ENCODE results near the gene MYO1C. TPM values are rescaled to one million over a fixed set of nuclear protein-coding genes. Genes with fewer than 3 reads are reported as not detected.
"Not testable (repeated sequence)": the region's sequence is repeated elsewhere in the genome, so short reads cannot be mapped to it uniquely, and the experiment has no call there.

MYO1C gene
- total RNA-seq, 2 experiments from 2014 or later, result 59.3 to 64.8 TPM

GRCh38 chr17:1421470-1421869 lies 71.0 kb downstream of the MYO1C start:
- CTCF ChIA-PET, result no interaction called here
- POLR2A ChIA-PET, result no interaction called here
- H3K27ac Mint-ChIP-seq, result no peak overlapping the region

GRCh38 chr17:1420981-1421380 lies 71.5 kb downstream of the MYO1C start:
- ChIA-PET POLR2A (no interaction called here), CTCF (no interaction called here)
- Mint-ChIP-seq H3K27ac (no peak overlapping the region), H3K4me3 (no peak overlapping the region), H3K9me3 (no peaks in the 10 kb centered on the region), H3K4me1 (peaks cover 7% of the 10 kb centered on the region), H3K27me3 (no peaks in the 10 kb centered on the region), H3K36me3 (ENCODE audit: low read depth) (peaks cover 40% of the 10 kb centered on the region)
- no peak for DNase-seq

More at GRCh38 chr17:1421470-1421869, 71.0 kb downstream of the MYO1C start:
- H3K4me1 Mint-ChIP-seq, result peaks cover 7% of the 10 kb centered on the region
- DNase-seq, result no peak
- H3K27me3 Mint-ChIP-seq, result no peaks in the 10 kb centered on the region
- peaks cover 44% of the 10 kb centered on the region for H3K36me3 Mint-ChIP-seq (ENCODE audit: low read depth)
- no peaks in the 10 kb centered on the region for H3K9me3 Mint-ChIP-seq
- no peak overlapping the region for H3K4me3 Mint-ChIP-seq

GRCh38 chr17:1420163-1420562 lies 72.3 kb downstream of the MYO1C start:
- peaks cover 7% of the 10 kb centered on the region for H3K4me1 Mint-ChIP-seq
- ChIA-PET CTCF (no interaction called here), POLR2A (no interaction called here)
- H3K27me3 Mint-ChIP-seq, result no peaks in the 10 kb centered on the region
- no peak overlapping the region for H3K27ac Mint-ChIP-seq
- DNase-seq, result no peak
- no peaks in the 10 kb centered on the region for H3K9me3 Mint-ChIP-seq
- peaks cover 32% of the 10 kb centered on the region for H3K36me3 Mint-ChIP-seq (ENCODE audit: low read depth)
- no peak overlapping the region for H3K4me3 Mint-ChIP-seq

GRCh38 chr17:1418476-1418875 lies 74.0 kb downstream of the MYO1C start:
- not testable (repeated sequence) for H3K4me1 Mint-ChIP-seq, H3K9me3 Mint-ChIP-seq
- POLR2A ChIA-PET, result interaction anchor here (0.8 to 0.9 kb wide), 2 partner anchors 18 to 54 kb away, joined by 3 to 4 read pairs; partner anchors contain the start of gene YWHAE

GRCh38 chr17:1416414-1416813 lies 76.1 kb downstream of the MYO1C start:
- H3K27ac Mint-ChIP-seq, result no peak overlapping the region
- H3K36me3 Mint-ChIP-seq (ENCODE audit: low read depth), result peaks cover 12% of the 10 kb centered on the region
- H3K9me3 Mint-ChIP-seq, result no peaks in the 10 kb centered on the region
- no peak for DNase-seq
- H3K4me1 Mint-ChIP-seq, result peaks cover 2% of the 10 kb centered on the region
- ChIA-PET POLR2A (no interaction called here), CTCF (interaction anchor here (3.3 kb wide), 1 partner anchor 51 kb away, joined by 10 read pairs; no protein-coding TSS in a partner anchor)
- H3K4me3 Mint-ChIP-seq, result no peak overlapping the region
- H3K27me3 Mint-ChIP-seq, result no peaks in the 10 kb centered on the region

More at GRCh38 chr17:1418476-1418875, 74.0 kb downstream of the MYO1C start:
- H3K27ac Mint-ChIP-seq, H3K27me3 Mint-ChIP-seq, H3K4me3 Mint-ChIP-seq, DNase-seq: not testable (repeated sequence)
- CTCF ChIA-PET, result interaction anchor here (3.3 kb wide), 1 partner anchor 53 kb away, joined by 10 read pairs; no protein-coding TSS in a partner anchor
- H3K36me3 Mint-ChIP-seq (ENCODE audit: low read depth), result peaks cover 27% of the 10 kb centered on the region

- ChIA-PET CTCF (interaction anchor here (0.9 to 2.0 kb wide), 2 partner anchors 50 to 101 kb away, joined by 3 to 7 read pairs; no protein-coding TSS in a partner anchor), POLR2A (interaction anchor here (3.1 kb wide), 1 partner anchor 15 kb away, joined by 13 read pairs; the partner anchor contains the start of gene YWHAE)
- no peak for DNase-seq
- no peak overlapping the region for H3K4me3 Mint-ChIP-seq
- no peak overlapping the region for H3K27ac Mint-ChIP-seq
- peaks cover 7% of the 10 kb centered on the region for H3K36me3 Mint-ChIP-seq (ENCODE audit: low read depth)
- no peaks in the 10 kb centered on the region for H3K9me3 Mint-ChIP-seq
- H3K4me1 Mint-ChIP-seq, result peaks cover 2% of the 10 kb centered on the region
- H3K27me3 Mint-ChIP-seq, result no peaks in the 10 kb centered on the region
Measured at GRCh38 chr17:1414634-1415033, 77.9 kb downstream of the MYO1C start.

Other genes with a start within 250 kb of the MYO1C start
- not detected for gene BHLHA9, start 222.2 kb downstream of the MYO1C start, total RNA-seq
- gene TRARG1, start 213.0 kb downstream of the MYO1C start, total RNA-seq, result under 1 TPM; 0.73 to 0.80 TPM
- 100 to 1,000 TPM; 352 to 374 TPM for gene YWHAE, start 92.5 kb downstream of the MYO1C start, total RNA-seq
- 10 to 100 TPM; 19.9 to 21.9 TPM for gene CRK, start 36.5 kb downstream of the MYO1C start, total RNA-seq
- gene INPP5K, start 23.9 kb upstream of the MYO1C start, total RNA-seq, result 10 to 100 TPM; 52.4 to 58.1 TPM
- gene PITPNA, start 70.1 kb upstream of the MYO1C start, total RNA-seq, result 10 to 100 TPM; 46.4 to 47.8 TPM
- gene SLC43A2, start 136.1 kb upstream of the MYO1C start, total RNA-seq, result under 1 TPM; 0.73 to 0.85 TPM
- 1 to 10 TPM; 2.8 to 3.2 TPM for gene SCARF1, start 153.0 kb upstream of the MYO1C start, total RNA-seq
- 1 to 10 TPM; 7.5 to 8.7 TPM for gene RILP, start 157.2 kb upstream of the MYO1C start, total RNA-seq
- gene PRPF8, start 192.2 kb upstream of the MYO1C start, total RNA-seq, result 100 to 1,000 TPM; 264 to 267 TPM
- under 1 TPM; 0.65 to 0.75 TPM for gene TLCD2, start 217.7 kb upstream of the MYO1C start, total RNA-seq
- gene WDR81, start 232.0 kb upstream of the MYO1C start, total RNA-seq, result 10 to 100 TPM; 33.3 to 35.1 TPM